ENCODE results near the gene SLC38A10.
A peak's percentile ranks its signal among the peaks of the same experiment; 100 is the strongest.

Gene SLC38A10

DNA sequence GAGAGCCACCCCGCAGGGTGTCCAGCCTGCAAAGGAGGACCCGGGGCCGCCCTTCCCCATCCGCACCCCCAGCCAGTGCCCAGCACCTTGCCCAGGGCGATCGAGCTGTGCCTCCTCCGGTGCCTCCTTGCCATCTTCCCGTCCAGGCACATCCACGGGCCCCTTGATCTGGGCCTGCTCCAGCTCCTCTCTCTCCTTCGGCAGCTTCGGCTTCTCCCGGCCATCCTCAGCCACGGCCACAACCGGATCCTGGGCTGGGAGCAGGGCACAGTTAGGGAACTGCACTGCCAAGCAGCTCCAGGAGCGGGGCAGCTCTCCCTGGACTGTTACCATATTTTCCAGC is 42.1 kb downstream of the SLC38A10 start:
- DNase-seq (ENCODE audit: low spot score): no peak

DNA sequence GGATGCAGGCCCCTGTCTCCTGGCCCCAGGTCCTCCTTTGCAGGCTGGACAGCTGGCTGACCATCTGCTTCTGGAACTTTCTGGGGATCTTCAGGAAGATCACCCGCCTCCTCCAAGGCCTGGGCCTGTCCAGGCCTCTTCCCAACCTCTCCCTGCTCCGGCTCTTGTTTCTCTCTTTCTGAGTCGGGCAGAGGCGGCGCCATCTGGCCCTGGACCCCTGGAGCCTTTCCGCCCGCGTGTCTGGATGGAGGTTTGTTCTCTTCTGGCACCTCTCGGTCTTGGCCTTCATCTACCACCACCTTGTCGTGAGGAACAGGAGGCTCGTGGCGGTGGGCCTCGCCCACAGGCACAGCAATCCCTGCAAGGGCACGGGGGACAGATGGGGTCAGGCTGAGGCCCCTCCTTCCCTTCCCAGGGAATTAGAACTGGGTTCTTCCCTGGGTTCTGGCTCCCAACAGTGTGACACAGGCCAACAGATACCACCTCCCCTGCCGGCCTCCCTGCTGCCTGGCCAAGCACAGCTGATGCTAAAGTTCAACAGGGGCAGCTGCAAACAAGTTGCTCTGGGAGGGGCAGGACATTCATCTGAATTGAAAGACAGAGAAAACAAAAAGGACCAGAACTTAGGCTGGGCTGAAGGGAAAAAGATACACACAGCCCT is 42.7 kb downstream of the SLC38A10 start:
- no peak for DNase-seq (ENCODE audit: low spot score)

GRCh38 chr17:81251709-81252301 is 43.3 kb downstream of the SLC38A10 start:
- DNase-seq (ENCODE audit: low spot score): no peak

GRCh38 chr17:81251094-81251708 is 43.9 kb downstream of the SLC38A10 start:
- no peak for DNase-seq (ENCODE audit: low spot score)

- DNase-seq (ENCODE audit: low spot score): no peak
These were observed 44.6 kb downstream of the SLC38A10 start for GRCh38 chr17:81250286-81251093.

GRCh38 chr17:81249223-81250040 is 45.7 kb downstream of the SLC38A10 start:
- peak; percentile 19 for DNase-seq (ENCODE audit: low spot score)

- no peak for DNase-seq (ENCODE audit: low spot score)
These were observed 46.5 kb downstream of the SLC38A10 start for GRCh38 chr17:81248649-81249048.

DNA sequence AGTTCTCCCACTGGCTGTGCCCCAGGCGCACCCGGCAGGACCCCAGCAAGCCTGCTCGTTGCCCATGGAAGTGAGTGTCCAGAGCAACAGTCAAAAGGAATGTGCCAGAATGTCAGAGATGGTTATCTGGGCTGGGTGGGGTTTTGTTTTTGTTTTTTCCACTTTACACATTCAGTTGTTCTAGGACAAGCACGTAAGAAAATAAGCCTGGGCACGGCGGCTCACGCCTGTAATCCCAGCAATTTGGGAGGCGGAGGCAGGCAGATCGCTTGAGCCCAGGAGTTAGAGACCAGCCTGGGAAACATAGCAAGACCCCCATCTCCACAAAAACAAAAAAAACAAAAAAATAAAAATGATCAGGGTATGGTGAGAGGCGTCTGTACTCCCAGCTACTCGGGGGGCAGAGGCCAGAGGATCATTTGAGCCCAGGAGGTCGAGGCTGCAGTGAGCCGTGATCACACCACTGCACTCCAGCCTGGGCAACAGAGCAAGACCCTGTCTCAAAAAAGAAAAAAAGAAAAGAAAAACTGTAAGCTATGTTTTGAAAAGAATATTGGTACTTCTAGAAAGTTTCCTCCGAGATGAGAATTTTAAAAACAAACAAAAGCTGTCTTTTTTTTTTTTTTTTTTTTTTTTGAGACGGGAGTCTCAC is 47.6 kb downstream of the SLC38A10 start:
- DNase-seq (ENCODE audit: low spot score): no peak

- no peak for DNase-seq (ENCODE audit: low spot score)
These were observed 48.3 kb downstream of the SLC38A10 start for GRCh38 chr17:81246679-81247338.

GRCh38 chr17:81246343-81246670 is 48.8 kb downstream of the SLC38A10 start:
- no peak for DNase-seq (ENCODE audit: low spot score)

GRCh38 chr17:81245665-81246342 is 49.3 kb downstream of the SLC38A10 start:
- no peak for DNase-seq (ENCODE audit: low spot score)

DNA sequence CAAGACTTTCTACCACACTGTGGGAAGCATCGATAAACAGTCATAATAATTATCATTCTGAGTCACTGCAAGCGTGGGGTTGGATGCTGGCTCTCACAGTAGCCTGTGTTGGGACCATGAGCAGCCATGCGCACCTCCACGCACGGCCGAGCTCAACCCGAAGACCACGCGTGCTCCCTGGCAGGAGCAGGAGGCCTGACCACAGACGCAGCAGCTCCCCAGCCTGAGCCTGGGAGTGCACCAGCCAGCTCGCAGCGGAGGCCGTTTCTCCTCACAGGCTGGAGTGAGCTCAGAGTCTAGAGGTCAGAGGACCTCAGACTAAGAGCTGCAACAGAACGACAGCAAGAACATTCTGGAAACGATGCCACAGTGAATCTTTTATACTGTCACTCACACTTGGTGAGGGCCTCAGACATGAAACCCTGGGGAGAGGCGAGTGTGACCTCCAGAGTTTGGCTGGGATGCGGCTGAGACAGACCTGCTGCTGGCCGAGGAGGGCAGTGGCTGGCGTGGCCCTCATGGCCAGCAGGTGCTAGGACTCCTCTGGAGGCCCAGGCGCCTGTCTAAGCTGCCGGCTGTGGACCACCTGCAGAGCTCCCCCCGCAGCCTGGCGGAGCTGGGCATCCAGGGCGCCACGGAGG is 50.0 kb downstream of the SLC38A10 start:
- DNase-seq (ENCODE audit: low spot score): no peak

DNA sequence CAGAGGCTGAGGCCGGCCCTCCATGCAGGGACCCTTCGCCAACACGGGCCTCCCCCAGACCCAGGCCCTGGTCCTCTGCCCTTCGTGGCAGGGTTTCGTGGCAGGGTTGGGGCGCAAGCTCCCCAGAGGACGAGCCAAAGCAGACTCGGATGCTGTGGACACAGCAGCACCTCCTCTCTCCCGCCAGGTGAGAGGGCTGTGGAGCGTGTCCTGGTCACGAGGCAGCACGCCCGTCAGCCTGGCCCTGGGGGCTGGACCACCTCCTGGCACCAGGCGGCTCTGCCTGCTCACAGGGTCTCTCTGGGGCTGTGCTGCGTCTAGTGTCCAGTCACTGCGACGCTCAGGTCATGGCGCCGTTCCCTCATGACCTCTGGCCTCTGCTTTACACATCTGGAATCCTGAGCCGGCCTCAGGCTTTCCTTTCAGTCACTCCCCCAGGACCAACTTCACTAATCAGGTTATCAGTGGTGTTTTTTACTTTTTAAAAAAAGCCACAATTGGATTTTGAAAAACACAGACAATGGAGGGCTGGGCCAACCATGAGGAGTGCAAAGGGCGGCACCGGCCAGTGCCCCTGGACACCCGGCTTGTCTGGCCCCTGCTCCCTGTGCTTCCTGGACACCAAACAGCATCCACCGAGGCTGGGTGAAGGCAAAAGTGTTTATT is 50.6 kb downstream of the SLC38A10 start:
- DNase-seq (ENCODE audit: low spot score): no peak

GRCh38 chr17:81243333-81243664 is 51.8 kb downstream of the SLC38A10 start:
- DNase-seq (ENCODE audit: low spot score): no peak

DNA sequence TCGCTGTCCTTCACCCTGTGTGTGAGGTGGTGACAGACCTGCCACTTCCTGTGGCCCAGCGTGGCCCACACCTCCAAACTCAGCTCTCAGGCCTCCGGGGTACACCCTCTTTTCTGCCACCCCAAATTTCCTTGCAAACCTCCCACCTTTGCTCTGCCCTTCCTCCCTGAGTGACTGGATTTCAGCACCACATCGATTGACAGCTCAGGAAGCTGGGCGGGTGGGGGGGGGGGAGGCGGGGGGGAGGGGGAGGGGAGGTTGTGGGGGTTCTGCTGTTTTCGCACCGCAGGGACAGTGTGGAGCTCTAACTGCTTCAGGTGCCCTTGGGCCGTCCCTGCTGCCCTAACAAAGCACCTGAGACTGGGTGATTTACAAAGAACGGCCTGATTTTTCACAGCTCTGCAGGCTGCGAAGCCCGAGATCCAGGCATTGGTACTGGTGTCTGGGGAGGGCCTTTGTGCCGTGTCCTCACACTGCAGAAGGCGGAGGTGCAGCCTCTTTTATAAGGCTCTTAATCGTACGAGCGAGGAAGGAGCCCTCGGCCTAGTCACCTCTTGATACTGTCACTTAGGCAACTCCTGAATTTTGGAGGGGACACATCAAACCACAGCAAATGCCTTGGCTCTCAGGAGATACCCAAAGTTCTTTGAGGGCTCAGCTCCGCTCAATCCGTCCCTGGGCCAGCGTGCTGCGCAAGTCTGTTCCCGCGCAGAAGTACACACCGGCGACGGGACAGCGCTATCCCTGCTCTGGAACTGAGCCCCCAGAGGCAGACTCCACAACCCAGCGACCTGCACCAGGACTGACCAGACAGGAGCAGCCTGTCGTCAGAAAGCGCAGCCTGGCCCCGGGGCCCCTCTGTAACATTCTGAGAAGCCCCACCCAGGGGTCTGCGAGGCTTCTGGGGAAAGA is 52.4 kb downstream of the SLC38A10 start:
- DNase-seq (ENCODE audit: low spot score): no peak

DNA sequence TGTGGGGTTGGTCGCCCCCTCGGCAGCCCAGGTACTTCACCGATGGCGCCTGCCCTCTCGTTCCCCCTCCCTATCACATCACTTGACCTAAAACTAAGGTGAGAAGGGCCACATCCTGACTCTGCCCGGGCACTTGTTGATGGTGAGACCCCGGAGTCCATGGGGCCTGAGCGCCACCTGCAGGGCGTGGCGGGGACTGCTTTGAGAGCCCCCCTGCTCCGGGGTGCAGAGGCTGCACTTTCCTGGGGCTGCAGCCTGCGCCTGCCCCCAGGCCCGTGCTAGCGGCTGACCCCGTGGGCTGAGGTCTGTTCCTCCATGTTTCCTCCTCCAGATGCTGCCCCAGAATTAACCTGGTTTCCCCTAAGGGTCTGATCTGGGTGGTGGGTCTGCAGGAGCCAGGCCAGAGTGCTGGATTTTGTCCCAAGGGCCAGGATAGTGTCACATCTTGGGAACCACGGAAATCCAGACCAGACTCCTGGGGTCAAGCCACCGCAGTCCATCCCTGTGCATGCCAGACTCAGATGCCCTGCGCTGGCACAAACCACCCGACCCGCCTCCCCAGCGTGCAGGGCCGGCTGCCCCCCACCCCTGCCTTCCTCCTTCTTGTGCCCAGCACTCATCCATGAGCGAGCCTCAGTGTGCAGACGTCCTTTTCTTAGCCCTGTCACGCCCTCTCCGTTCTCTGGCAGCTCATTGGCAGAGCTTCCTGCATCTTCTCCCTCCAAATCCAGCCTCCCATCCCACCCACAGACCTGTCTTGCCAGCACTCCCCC is 53.3 kb downstream of the SLC38A10 start:
- peak; percentile 52 for DNase-seq (ENCODE audit: low spot score)

- no peak for DNase-seq (ENCODE audit: low spot score)
These were observed 53.9 kb downstream of the SLC38A10 start for GRCh38 chr17:81241203-81241602.

DNA sequence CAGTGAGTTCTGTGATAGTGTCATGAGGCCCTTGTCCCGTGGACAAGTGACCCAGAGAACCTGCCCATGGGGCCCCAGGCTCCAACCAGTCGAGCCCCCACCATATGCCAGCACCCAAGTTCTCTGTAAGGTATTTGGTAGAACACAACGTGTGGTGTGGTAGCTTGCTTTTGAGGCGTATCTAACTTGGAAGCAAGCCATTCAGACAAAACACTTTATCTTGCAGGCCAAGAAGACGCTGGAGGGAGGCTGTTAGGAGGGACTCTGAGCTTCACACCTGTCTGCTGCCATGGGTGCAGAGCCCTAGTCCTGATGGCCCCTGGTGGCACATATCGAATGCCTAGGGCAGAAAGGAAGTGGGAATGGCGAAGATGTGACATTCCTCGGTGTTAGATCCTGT is 54.3 kb downstream of the SLC38A10 start:
- peak; percentile 24 for DNase-seq (ENCODE audit: low spot score)

Data from hematopoietic multipotent progenitor cell treated with erythropoietin and hydrocortisone succinate and interleukin-3 and kit ligand, for 17 days (in vitro differentiated cells).